NB4 (cell line): ENCODE results near the gene STT3A.

Experiments used
- CTCF ChIP-seq: IDR thresholded peaks from one replicate; pipeline ENCODE4 v1.5.1; 2012; ENCODE audit warnings: low read depth, low read length
- MAX ChIP-seq: IDR thresholded peaks from 2 replicates; pipeline ENCODE4 v1.6.1; 2011; ENCODE audit warnings: low read depth, low read length
- MYC ChIP-seq: IDR thresholded peaks from 2 replicates; pipeline ENCODE4 v1.6.1; 2011; ENCODE audit warnings: low read depth, low read length
- POLR2A ChIP-seq: IDR thresholded peaks from 2 replicates; pipeline ENCODE4 v1.6.1; 2011; ENCODE audit warnings: mild to moderate bottlenecking; ENCODE audit not compliant: insufficient read length; ENCODE audit errors: extremely low read depth

- TF ChIP-seq CTCF = no peak
- TF ChIP-seq POLR2A = no peak
- TF ChIP-seq MYC = no peak
- no peak for TF ChIP-seq MAX
Measured at GRCh38 chr11:125618383-125618782, 25.7 kb downstream of the STT3A start.
